Measurements from ENCODE around the gene SLC4A1AP.

SLC4A1AP gene

GRCh38 chr2:27703638-27704341 is 40.1 kb downstream of the SLC4A1AP start:
- peak; percentile 63 to 67 for DNase-seq

- DNase-seq = no peak
Measured at GRCh38 chr2:27704342-27704876, 40.7 kb downstream of the SLC4A1AP start.

GRCh38 chr2:27705851-27706622 is 42.3 kb downstream of the SLC4A1AP start:
- DNase-seq = no peak

GRCh38 chr2:27707462-27708256 is 44.0 kb downstream of the SLC4A1AP start:
- DNase-seq = no peak

GRCh38 chr2:27708257-27708654 is 44.6 kb downstream of the SLC4A1AP start:
- no peak for DNase-seq

- no peak for DNase-seq
Measured at GRCh38 chr2:27708666-27709065, 45.0 kb downstream of the SLC4A1AP start.

GRCh38 chr2:27709326-27709725 is 45.6 kb downstream of the SLC4A1AP start:
- DNase-seq = no peak

GRCh38 chr2:27709960-27710575 is 46.4 kb downstream of the SLC4A1AP start:
- no peak for DNase-seq

GRCh38 chr2:27710640-27711430 is 47.1 kb downstream of the SLC4A1AP start:
- no peak for DNase-seq

GRCh38 chr2:27711804-27712203 is 48.1 kb downstream of the SLC4A1AP start:
- DNase-seq = no peak

GRCh38 chr2:27712522-27712921 is 48.8 kb downstream of the SLC4A1AP start:
- no peak for DNase-seq

GRCh38 chr2:27713201-27713600 is 49.5 kb downstream of the SLC4A1AP start:
- DNase-seq = no peak

GRCh38 chr2:27714053-27714452 is 50.4 kb downstream of the SLC4A1AP start:
- DNase-seq = no peak

GRCh38 chr2:27714851-27715291 is 51.2 kb downstream of the SLC4A1AP start:
- DNase-seq = no peak

GRCh38 chr2:27715318-27716210 is 51.9 kb downstream of the SLC4A1AP start:
- DNase-seq = no peak

GRCh38 chr2:27716301-27717069 is 52.8 kb downstream of the SLC4A1AP start:
- DNase-seq = no peak

GRCh38 chr2:27717070-27717795 is 53.5 kb downstream of the SLC4A1AP start:
- no peak for DNase-seq

- no peak for DNase-seq
Measured at GRCh38 chr2:27720004-27720551, 56.4 kb downstream of the SLC4A1AP start.

- DNase-seq = no peak
Measured at GRCh38 chr2:27721335-27721734, 57.6 kb downstream of the SLC4A1AP start.
